NB4 (cell line): ENCODE measurements around the gene PRDM15.

Experiments used
- CTCF ChIP-seq: IDR thresholded peaks from one replicate; pipeline ENCODE4 v1.5.1; 2012; ENCODE audit warnings: low read depth, low read length
- MAX ChIP-seq: IDR thresholded peaks from 2 replicates; pipeline ENCODE4 v1.6.1; 2011; ENCODE audit warnings: low read depth, low read length
- POLR2A ChIP-seq: IDR thresholded peaks from 2 replicates; pipeline ENCODE4 v1.6.1; 2011; ENCODE audit warnings: mild to moderate bottlenecking; ENCODE audit not compliant: insufficient read length; ENCODE audit errors: extremely low read depth

GRCh38 chr21:41775149-41775472 is 104.0 kb downstream of the PRDM15 start:
- TF ChIP-seq POLR2A (no peak), CTCF (no peak), MAX (no peak)
